Measurements from ENCODE around the gene CYB561D2. TPM values are rescaled to one million over a fixed set of nuclear protein-coding genes. Genes with fewer than 3 reads are reported as not detected.

Gene CYB561D2
- total and polyA plus RNA-seq, 2 of the 13 experiments (the other 11 are each of a cell fraction or from before 2014, with no cell fraction given), result 11.1 to 17.2 TPM

DNA sequence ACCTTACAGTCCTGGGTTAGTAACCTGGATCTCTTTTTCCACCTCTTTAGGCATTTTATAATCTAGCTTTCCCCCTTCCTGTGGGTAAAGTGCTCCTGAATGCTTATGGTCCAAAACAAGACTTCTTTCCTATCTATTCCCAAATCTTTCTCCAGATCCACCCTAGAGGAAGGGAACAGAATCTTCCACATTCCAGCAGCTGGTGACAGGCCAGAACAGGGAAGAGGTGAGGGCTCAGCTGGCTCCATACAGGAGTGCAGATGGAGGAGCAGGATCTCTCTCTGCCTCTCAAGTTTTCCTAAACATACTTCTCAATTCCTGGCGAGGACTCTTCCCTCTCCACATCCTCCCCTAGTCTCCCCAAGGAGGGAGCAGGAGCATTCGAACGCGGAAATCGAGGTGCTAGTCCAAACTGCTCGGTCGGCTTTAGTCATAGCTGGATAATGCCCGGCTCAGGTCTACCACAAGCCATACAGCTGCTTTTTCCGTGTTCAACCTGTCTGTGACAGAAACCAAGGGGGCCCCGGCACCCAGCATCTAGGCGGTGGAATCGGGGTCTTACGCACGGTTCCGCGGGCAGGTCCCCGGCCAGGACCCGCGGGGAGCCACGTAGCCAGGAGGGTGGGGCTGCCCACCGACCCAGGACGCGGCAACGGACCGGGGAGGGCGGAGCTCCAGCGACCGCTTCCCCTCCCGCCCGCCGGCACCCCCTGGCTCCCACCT is 14.0 kb upstream of the CYB561D2 start (continued):
- TF ChIP-seq ISL2 (CRISPR knock-in tag; IDR thresholded peaks at IDR 0.05) (no peak), RXRA (CRISPR knock-in tag; IDR thresholded peaks at IDR 0.05) (no peak), U2AF2 (IDR thresholded peaks at IDR 0.05; ENCODE audit: low read depth, low read length) (no peak), MBD4 (IDR thresholded peaks at IDR 0.05; ENCODE audit: borderline replicate concordance, low read length) (no peak), ZNF777 (CRISPR knock-in tag; IDR thresholded peaks at IDR 0.05) (no peak), ZFP36 (IDR thresholded peaks at IDR 0.05; ENCODE audit: borderline replicate concordance, low read depth, low read length, partially characterized antibody) (no peak), ZSCAN12 (CRISPR knock-in tag; IDR thresholded peaks at IDR 0.05) (peak; percentile 66; the same call in 1 of the 2 replicates), ZNF672 (CRISPR knock-in tag; IDR thresholded peaks at IDR 0.05) (peak; percentile 38; the same call in 1 of the 2 replicates), FOXK2 (IDR thresholded peaks at IDR 0.05) (no peak), NBN (conservative IDR thresholded peaks at IDR 0.05) (no peak)
- TF ChIP-seq, protein P1, sequence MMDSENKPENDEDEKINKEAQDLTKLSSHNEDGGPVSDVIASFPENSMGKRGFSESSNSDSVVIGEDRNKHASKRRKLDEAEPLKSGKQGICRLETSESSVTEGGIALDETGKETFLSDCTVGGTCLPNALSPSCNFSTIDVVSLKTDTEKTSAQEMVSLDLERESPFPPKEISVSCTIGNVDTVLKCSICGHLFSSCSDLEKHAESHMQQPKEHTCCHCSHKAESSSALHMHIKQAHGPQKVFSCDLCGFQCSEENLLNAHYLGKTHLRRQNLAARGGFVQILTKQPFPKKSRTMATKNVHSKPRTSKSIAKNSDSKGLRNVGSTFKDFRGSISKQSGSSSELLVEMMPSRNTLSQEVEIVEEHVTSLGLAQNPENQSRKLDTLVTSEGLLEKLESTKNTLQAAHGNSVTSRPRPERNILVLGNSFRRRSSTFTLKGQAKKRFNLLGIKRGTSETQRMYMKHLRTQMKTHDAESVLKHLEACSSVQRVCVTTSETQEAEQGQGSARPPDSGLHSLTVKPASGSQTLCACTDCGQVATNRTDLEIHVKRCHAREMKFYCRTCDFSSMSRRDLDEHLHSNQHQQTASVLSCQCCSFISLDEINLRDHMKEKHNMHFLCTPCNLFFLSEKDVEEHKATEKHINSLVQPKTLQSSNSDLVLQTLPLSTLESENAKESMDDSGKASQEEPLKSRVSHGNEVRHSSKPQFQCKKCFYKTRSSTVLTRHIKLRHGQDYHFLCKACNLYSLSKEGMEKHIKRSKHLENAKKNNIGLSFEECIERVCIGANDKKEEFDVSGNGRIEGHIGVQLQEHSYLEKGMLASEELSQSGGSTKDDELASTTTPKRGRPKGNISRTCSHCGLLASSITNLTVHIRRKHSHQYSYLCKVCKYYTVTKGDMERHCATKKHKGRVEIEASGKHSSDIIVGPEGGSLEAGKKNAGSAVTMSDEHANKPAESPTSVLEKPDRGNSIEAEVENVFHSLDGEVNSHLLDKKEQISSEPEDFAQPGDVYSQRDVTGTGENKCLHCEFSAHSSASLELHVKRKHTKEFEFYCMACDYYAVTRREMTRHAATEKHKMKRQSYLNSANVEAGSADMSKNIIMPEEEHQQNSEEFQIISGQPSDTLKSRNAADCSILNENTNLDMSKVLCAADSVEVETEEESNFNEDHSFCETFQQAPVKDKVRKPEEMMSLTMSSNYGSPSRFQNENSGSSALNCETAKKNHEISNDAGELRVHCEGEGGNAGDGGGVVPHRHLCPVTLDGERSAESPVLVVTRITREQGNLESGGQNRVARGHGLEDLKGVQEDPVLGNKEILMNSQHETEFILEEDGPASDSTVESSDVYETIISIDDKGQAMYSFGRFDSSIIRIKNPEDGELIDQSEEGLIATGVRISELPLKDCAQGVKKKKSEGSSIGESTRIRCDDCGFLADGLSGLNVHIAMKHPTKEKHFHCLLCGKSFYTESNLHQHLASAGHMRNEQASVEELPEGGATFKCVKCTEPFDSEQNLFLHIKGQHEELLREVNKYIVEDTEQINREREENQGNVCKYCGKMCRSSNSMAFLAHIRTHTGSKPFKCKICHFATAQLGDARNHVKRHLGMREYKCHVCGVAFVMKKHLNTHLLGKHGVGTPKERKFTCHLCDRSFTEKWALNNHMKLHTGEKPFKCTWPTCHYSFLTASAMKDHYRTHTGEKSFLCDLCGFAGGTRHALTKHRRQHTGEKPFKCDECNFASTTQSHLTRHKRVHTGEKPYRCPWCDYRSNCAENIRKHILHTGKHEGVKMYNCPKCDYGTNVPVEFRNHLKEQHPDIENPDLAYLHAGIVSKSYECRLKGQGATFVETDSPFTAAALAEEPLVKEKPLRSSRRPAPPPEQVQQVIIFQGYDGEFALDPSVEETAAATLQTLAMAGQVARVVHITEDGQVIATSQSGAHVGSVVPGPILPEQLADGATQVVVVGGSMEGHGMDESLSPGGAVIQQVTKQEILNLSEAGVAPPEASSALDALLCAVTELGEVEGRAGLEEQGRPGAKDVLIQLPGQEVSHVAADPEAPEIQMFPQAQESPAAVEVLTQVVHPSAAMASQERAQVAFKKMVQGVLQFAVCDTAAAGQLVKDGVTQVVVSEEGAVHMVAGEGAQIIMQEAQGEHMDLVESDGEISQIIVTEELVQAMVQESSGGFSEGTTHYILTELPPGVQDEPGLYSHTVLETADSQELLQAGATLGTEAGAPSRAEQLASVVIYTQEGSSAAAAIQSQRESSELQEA (CRISPR knock-in tag; IDR thresholded peaks at IDR 0.05; ENCODE audit: not compliant biosample characterization), result no peak
- TF ChIP-seq, protein P2, sequence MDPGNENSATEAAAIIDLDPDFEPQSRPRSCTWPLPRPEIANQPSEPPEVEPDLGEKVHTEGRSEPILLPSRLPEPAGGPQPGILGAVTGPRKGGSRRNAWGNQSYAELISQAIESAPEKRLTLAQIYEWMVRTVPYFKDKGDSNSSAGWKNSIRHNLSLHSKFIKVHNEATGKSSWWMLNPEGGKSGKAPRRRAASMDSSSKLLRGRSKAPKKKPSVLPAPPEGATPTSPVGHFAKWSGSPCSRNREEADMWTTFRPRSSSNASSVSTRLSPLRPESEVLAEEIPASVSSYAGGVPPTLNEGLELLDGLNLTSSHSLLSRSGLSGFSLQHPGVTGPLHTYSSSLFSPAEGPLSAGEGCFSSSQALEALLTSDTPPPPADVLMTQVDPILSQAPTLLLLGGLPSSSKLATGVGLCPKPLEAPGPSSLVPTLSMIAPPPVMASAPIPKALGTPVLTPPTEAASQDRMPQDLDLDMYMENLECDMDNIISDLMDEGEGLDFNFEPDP (CRISPR knock-in tag; conservative IDR thresholded peaks at IDR 0.05), result no peak
- TF ChIP-seq, protein P3, sequence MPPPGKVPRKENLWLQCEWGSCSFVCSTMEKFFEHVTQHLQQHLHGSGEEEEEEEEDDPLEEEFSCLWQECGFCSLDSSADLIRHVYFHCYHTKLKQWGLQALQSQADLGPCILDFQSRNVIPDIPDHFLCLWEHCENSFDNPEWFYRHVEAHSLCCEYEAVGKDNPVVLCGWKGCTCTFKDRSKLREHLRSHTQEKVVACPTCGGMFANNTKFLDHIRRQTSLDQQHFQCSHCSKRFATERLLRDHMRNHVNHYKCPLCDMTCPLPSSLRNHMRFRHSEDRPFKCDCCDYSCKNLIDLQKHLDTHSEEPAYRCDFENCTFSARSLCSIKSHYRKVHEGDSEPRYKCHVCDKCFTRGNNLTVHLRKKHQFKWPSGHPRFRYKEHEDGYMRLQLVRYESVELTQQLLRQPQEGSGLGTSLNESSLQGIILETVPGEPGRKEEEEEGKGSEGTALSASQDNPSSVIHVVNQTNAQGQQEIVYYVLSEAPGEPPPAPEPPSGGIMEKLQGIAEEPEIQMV (CRISPR knock-in tag; IDR thresholded peaks at IDR 0.05; ENCODE audit: low read depth), result no peak
- TF ChIP-seq, protein P4, sequence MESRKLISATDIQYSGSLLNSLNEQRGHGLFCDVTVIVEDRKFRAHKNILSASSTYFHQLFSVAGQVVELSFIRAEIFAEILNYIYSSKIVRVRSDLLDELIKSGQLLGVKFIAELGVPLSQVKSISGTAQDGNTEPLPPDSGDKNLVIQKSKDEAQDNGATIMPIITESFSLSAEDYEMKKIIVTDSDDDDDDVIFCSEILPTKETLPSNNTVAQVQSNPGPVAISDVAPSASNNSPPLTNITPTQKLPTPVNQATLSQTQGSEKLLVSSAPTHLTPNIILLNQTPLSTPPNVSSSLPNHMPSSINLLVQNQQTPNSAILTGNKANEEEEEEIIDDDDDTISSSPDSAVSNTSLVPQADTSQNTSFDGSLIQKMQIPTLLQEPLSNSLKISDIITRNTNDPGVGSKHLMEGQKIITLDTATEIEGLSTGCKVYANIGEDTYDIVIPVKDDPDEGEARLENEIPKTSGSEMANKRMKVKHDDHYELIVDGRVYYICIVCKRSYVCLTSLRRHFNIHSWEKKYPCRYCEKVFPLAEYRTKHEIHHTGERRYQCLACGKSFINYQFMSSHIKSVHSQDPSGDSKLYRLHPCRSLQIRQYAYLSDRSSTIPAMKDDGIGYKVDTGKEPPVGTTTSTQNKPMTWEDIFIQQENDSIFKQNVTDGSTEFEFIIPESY (CRISPR knock-in tag; IDR thresholded peaks at IDR 0.05), result no peak
- TF ChIP-seq, protein P5, sequence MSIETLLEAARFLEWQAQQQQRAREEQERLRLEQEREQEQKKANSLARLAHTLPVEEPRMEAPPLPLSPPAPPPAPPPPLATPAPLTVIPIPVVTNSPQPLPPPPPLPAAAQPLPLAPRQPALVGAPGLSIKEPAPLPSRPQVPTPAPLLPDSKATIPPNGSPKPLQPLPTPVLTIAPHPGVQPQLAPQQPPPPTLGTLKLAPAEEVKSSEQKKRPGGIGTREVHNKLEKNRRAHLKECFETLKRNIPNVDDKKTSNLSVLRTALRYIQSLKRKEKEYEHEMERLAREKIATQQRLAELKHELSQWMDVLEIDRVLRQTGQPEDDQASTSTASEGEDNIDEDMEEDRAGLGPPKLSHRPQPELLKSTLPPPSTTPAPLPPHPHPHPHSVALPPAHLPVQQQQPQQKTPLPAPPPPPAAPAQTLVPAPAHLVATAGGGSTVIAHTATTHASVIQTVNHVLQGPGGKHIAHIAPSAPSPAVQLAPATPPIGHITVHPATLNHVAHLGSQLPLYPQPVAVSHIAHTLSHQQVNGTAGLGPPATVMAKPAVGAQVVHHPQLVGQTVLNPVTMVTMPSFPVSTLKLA (IDR thresholded peaks at IDR 0.05), result no peak
